ENCODE data around the gene SEC14L6.

The SEC14L6 gene

DNA sequence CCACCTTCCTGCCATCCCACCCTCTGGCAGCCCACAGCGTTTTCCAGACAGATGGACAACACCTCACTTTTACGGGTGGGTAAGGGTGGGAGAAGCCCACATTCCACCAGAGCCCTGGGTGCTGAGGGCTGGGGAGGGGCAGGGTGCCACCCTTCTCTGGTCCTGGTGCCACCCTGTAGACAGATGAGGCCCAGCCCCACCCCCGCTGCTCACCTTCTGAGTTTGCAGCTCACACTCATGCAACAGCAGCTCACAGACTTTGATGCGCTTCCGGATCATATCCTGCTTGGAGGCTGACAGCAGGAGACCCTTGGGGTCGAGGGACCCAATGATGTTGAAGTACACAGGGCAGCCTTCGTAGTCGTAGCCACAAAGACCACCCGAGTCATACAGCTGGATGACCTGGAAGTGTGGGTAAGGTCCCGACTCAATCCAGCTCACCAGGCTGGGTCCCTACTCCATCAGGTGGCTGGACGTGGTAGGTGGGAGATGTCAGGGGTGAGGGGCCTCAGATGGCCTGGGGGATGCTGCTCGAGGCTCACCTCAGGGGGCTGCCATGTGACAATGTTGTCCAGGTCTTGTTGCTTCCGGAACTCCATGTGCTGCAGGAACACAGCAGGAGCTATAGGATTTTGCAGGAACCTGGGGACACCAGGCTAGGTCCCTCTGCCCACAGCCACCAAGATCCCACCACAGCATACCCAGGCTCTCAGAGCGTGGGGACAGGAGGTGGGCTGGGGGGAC is 51.3 kb downstream of the SEC14L6 start:
- no peak for DNase-seq (ENCODE audit: low spot score)

- no peak for DNase-seq (ENCODE audit: low spot score)
Observed at GRCh38 chr22:30492144-30492543, 54.4 kb downstream of the SEC14L6 start.

DNA sequence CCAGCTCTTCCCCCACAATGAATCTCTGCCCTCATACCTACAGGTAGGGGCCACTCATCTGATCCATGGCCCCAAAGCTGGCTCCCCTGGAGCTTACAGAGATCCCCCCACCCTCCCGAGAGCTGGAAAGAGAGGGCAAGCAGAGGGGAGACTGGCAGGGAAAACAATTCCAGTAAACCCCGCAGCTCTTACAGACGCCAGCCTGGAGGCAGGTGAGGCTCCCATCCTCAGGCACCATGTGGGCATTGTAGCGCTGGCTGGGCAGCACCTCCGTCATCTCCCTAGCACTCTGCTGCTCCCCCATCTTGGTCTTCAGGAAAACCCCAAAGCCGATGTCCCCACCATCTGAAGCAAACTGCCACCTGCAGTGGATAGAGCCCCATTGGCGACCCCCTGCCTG is 55.2 kb downstream of the SEC14L6 start:
- no peak for DNase-seq (ENCODE audit: low spot score)

DNA sequence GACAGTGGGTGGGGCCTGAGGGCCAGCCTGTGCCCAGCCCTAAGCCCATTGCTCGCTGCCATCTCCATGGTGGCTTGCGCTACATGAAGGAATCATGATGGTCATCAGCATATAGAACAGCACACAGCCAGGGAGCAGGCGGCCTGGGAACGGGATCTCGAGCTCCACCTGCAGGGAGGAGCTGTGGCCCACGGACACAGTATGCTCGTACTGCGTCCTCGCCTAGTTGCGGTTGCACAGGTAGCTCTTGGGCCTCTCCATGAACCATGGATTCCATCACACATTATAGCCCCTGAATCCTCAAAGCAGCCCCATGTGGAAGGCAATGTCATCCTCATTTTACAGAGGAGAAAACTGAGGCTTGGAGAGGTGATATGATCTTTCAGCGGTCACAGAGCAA is 56.1 kb downstream of the SEC14L6 start:
- DNase-seq (ENCODE audit: low spot score), result peak; percentile 74

DNA sequence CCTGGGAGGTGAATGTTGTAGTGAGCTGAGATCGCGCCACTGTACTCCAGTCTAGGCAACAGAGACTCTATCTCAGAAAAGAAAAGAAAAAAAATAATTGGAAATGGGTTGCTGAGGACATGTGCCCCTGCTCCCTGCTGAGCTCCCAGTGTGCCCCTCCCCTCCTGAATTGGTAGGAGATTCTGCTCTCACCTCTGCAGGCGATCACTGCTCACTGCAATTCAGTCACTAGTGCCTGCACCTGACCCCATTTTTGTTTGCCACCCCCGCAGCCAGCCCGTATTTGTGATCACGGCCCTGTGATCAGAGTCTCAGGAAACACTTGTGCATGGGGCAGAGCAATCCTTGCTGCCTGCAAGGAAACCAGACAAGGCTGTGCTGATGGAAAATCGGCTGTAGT is 58.4 kb downstream of the SEC14L6 start:
- peak; percentile 47 for DNase-seq (ENCODE audit: low spot score)

DNA sequence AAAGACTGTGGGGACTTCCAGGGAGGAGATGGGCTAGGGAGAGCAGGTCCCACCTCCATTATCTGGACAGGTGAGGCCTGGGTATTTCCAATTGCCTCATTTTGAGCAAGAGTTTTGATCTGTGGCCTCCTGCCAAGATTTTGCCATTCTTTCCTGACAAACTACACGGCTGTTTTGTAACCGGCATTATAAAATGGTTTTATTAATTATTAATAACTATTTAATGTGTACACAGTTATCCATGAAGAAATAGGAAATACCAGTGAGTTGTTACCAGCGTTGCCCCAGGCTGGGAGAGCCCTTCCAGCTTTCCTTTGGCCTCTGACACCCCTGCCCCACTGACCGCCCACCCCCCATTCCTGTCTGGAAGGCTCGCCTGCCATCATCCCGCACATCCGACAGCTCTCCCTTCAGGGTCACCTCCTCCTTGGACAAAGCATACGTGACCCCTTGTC is 59.9 kb downstream of the SEC14L6 start:
- DNase-seq (ENCODE audit: low spot score), result no peak

DNA sequence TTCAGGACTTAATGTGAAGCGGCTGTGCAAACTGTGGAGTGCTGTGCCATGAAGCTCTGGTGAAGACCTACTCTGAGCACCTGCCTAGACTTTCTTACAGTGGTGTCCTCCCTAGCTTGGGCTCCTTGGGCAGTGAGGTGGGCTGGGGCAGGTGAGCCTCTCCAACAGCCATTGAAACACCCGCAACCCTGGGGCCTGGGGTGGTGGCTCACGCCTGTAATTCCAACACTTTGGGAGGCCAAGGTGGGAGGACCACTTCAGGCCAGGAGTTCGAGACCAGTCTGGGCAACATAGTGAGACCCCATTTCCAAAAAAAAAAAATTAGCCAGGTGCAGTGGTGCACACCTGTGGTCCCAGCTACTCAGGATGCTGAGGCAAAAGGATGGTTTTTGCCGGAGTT is 60.4 kb downstream of the SEC14L6 start:
- no peak for DNase-seq (ENCODE audit: low spot score)

DNA sequence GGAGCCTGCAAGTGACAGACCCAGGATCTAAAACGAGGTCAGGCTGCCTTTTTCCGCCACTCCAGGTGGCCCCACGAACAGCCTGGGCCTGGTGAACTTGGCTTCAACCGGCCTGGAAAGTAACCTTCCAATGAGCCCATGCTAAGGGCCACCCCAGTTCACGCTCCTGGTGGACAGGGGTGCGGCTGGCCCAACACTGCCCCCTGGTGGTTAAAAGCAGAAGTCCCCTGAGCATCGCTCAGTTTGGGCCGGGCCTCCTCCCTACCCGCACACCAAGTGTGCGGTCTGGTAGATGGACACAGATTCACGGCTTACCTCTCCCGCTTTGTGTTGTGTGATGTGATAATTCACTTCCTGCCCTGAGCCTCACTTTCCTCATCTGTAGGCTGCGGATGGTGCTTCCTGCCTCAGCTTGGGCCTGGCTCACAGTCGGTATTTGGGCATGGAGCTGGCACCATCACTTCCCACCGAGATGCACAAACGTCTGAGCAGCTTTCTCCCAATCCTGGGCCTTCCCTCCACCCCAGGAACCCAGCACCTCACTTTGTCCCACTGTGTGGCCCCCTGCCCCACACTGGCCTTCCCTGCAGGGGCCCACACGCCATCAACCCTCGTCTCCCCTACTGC is 61.1 kb downstream of the SEC14L6 start:
- peak; percentile 99 for DNase-seq (ENCODE audit: low spot score)

- DNase-seq (ENCODE audit: low spot score), result no peak
Observed at GRCh38 chr22:30483169-30483568, 63.4 kb downstream of the SEC14L6 start.

DNA sequence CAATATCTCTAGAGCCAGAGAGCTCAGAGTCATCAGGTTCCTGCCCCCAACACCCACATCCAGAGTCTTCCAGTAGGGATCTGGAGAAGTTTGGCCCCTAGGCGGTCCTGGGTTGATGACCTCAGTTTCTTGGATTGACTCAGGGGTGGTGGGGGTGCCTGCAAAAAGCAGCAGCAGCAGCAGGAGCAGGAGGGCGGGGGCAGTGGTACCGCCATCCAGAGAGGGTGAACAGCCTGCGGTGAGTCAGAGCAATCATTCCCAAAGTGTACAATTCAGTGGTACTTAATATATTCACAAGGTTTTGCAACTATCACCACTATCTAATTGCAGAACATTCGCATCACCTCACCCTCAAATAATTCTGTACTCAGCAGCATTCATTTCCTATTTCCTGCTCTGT is 64.8 kb downstream of the SEC14L6 start:
- DNase-seq (ENCODE audit: low spot score), result no peak

GRCh38 chr22:30479981-30480380 is 66.6 kb downstream of the SEC14L6 start:
- no peak for DNase-seq (ENCODE audit: low spot score)

GRCh38 chr22:30474683-30475424 is 71.7 kb downstream of the SEC14L6 start:
- DNase-seq (ENCODE audit: low spot score), result peak; percentile 31

DNA sequence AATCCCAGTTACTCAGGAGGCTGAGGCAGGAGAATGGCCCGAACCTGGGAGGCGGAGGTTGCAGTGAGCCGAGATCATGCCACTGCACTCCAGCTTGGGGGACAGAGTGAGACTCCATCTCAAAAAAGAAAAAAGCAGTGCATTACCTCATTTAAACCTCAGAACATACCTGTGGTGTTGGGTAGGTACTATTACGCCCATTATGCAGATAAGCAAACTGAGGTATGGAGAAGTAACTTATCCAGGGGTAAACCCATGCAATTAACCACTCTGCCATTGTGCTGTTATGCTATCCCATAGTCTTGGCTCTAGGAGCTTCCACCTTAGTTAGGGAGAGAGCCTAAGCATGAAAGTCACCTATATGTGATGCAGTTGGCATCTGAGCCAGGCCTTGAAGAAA is 72.4 kb downstream of the SEC14L6 start:
- no peak for DNase-seq (ENCODE audit: low spot score)

GRCh38 chr22:30472994-30473720 is 73.4 kb downstream of the SEC14L6 start:
- DNase-seq (ENCODE audit: low spot score), result no peak
